HG02973 (cell line): ENCODE results near the gene HMGCR.

Experiments used
- ATAC-seq: cut with Tn5 transposase; IDR thresholded peaks from one replicate; pipeline ENCODE4 v1.9.1; 2021; ENCODE audit warnings: moderate library complexity; ENCODE audit not compliant: unreplicated experiment

HMGCR gene

DNA sequence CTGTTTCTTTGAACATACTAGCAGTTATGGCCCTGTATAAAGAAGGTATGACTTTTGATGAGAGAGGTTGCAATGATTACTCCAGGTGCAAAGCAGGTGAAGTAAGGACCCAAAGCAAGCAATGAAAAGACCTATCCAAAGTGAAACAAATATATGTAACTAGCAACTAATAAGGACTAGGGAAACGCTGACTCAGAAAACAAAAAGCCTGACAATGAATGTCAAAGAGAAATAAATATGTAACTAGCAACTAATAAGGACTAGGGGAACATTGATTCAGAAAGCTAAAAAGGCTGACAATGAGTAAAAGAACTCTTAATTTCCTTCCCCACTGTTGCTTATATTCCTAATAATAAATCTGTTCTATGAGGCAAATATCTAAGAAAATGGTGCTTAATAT, 43.1 kb downstream of the HMGCR start:
- no peak for ATAC-seq

DNA sequence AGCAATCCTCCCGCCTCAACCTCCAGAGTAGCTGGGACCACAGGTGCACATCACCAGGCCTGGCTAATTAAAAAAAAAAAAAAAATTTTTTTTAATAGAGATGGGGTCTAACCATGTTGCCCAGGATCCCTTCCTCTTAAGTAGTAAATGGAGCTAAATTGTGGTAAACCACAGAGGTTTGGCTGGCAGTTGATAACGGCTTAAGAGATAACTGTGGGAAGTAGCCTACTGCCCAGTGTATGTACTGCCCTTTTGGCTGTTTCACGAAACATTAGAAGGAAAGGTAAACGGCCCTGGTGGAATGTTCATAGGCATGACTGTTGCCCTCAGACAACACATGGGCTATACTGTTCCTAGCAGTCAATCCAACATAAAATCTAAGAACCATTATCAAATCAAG, 44.4 kb downstream of the HMGCR start:
- no peak for ATAC-seq

DNA sequence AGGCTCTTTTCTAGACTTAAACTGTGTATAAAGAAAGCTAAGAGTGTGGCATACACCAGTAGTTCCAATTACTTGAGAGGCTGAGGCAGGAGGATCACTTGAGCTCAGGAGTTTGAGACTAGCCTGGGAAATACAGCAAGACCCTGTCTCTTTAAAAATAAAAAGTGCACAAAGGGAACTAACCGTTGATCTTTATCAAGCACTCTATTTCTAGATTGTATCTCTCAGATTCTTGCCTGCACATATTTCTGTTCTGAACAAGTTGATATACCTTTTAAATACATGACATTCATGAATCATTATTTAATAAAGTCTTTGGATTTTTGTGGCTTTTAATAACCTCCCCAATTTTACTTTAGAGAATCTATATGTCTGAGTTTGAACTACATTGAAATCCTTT, 47.2 kb downstream of the HMGCR start:
- ATAC-seq, result no peak

DNA sequence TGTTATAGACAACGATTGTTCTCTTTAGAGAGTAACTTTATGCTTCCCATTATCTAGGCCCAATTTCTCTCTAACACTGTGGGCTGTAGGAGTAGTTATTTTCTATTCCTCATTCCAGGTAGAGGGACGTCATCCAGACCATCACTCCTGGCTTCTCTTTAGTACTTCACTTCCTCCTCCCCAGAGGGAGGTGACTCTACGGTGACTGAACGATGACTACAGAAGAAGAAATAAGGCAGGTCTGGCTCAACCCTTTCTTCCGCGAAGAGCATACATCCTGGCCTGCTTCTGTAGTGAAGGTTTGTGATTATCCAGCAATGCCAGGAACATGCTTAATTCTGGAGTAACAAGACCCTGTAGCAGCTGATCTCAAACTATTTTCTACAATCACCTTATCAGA, 50.8 kb downstream of the HMGCR start:
- no peak for ATAC-seq

DNA sequence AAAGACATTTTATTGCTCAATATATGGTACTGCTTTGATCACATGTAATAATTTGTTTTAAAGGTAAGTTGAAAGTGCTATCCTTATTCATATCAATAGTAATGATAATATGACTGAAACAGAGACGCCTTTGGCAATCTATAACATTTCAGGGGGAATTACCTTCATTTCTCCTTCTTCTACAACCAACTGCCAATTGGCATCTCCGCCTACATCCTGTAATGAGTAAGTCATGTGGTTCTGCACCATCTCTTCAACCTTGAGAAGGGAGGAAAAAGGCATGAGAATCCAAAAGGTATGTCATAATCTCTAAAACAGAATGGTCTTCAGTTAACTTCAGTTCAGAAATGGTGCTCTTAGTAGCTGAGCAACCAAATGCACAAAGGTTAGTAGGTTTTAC, 52.4 kb downstream of the HMGCR start:
- ATAC-seq, result no peak

DNA sequence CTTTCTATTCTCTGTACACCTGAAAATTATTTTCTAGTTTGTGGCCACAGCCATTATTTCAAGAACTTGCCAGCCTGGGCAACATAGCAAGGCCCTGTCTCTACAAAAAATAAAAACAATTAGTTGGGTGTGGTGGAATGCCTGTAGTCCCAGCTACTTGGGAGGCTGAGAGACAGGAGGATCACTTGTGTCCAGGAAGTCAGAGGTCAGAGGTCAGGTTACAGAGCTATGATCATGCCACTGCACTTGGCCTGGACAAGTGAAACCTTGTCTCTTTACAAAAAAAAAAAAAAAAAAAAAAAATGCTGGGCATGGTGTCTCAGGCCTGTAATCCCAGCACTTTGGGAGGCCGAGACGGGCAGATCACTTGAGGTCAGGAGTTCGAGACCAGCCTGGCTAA, 58.3 kb downstream of the HMGCR start:
- no peak for ATAC-seq

DNA sequence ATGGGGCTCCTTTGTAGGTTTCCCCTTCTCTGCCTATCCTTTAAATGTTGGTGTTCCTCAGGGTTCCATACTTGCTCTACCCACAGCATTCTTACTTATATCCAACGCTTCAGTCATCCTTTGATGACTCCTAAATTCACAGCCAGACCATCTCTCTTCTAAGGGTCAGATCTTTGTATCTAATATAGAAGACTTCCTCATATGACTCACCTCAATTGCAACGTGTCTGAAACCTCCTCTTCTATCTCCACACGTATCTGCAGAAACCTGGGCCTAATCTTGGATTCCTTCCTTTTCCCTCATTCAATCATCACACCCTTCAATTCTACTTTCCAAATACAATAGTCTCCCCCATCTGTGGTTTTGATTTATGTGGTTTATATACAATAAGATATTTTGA, 68.3 kb downstream of the HMGCR start:
- no peak for ATAC-seq
